GM18858 (cell line): ENCODE results near the gene EHD2.
"Not testable (repeated sequence)": the region's sequence is repeated elsewhere in the genome, so short reads cannot be mapped to it uniquely, and the experiment has no call there.

Source experiments
- ATAC-seq: cut with Tn5 transposase; IDR thresholded peaks from one replicate; pipeline ENCODE4 v1.9.1; 2021; ENCODE audit not compliant: unreplicated experiment

EHD2 gene

DNA sequence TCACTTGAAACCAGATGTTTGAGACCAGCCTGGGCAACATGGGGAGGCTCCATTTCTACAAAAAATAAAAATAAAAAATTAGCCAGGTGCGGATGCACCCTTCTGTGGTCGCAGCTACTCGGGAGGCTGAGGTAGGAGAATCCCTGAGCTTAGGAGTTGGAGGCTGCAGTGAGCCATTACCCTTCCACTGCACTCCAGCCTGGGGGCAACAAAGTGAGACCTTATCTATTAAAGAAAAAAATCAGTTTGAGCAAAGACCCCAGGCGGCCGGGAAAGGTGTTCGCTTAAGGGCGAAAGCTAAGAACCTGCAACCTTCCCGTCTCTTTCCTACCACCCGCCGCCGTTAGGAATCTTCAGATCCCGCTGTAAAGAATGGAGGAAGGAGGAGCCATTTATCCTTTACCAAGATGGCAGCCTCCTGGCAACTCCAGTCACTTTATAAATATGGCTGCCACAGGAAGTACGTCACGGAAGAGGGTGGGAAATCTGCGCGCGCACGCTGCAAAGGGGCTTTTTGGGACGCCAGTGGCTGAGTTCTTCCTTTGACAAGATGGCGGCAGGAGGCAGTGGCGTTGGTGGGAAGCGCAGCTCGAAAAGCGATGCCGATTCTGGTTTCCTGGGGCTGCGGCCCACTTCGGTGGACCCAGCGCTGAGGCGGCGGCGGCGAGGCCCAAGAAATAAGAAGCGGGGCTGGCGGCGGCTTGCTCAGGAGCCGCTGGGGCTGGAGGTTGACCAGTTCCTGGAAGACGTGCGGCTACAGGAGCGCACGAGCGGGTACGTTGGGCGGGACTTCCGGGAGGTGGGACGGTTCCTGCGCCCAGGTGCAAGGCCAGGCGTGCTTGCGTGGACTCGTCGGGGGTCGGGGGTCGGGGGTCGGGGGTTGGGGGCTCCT, 32.0 kb downstream of the EHD2 start, which contains the start of gene NOP53:
TSS of gene NOP53 (plus strand) at position 537 of the 892 bp plus-strand sequence. CDS start at position 551, 14 bp downstream.
- peak; percentile 44 for ATAC-seq

DNA sequence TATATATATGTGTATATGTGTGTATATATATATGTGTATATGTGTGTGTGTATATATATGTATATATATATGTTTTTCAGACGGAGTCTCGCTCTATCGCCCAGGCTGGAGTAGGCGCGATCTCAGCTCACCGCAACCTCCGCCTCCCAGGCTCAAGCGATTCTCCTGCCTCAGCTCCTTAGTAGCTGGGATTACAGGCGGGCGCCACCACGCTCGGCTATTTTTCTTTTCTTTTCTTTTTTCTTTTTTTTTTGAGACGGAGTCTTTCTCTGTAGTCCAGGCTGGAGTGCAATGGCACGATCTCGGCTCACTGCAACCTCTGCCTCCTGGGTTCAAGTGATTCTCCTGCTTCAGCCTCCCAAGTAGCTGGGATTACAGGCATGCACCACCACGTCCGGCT, 32.9 kb downstream of the EHD2 start:
- not testable (repeated sequence) for ATAC-seq

DNA sequence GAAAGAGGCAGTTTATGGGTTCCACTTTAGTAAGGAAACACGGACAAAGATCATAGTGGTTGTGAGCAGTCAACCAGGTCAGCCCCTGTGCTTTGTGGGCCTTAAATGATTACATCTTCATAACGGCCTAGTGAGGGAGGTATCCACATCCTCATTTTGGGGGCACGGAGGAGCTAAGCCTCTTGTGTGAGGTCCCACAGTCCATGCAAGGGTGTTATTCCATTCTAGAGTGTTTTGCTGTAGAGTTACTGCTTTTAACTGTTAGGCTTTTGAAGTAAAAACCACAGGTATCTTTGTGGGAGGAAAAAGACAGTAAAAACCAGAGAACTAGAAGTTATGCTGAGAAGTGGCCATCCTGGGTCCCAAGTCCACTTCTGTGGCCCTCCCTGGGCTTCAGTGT, 36.1 kb downstream of the EHD2 start:
- no peak for ATAC-seq

DNA sequence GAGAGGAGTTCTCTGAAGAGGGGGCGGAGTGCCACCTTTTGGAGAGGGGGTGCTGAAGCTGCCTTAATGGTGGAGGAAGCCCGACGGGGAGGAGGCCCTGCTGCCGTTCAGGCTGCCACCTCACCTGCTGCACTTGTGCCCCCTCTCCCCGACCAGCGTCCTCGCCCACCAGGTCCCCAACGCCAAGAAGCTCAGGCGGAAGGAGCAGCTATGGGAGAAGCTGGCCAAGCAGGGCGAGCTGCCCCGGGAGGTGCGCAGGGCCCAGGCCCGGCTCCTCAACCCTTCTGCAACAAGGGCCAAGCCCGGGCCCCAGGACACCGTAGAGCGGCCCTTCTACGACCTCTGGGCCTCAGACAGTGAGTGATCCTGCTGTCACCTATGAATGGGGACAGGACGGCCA, 37.5 kb downstream of the EHD2 start:
- ATAC-seq: no peak

GRCh38 chr19:47752440-47753211, 39.4 kb downstream of the EHD2 start:
- ATAC-seq: no peak

- no peak for ATAC-seq
Observed at GRCh38 chr19:47754206-47755064, 41.2 kb downstream of the EHD2 start.

DNA sequence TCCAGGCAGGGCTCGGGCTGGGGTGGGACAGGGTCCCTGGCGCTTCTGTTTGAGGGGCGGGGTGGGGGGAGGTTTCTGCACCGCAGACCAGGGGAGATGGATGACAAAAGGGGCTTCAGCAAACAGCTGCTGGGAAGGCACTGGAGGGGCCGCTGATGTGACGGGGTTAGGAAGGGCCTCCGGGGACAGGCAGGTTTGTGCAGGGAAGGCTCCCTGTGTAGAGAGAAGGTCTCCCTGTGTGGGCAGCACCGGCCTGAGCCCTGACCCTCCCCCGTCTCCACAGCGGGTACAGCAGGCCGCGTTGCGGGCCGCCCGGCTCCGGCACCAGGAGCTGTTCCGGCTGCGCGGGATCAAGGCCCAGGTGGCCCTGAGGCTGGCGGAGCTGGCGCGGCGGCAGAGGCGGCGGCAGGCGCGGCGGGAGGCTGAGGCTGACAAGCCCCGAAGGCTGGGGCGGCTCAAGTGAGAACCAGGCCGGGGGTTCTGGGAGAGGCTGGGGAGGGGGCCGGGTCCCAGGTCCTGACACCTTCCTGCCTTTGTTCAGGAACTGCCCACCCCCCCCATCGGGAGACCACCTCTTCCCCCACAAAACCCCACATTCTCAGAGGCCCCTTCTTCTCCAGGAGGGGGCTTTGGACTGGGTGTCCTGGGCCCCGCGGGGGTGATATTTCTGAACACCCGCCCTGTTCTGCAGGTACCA, 42.0 kb downstream of the EHD2 start:
- ATAC-seq: no peak

DNA sequence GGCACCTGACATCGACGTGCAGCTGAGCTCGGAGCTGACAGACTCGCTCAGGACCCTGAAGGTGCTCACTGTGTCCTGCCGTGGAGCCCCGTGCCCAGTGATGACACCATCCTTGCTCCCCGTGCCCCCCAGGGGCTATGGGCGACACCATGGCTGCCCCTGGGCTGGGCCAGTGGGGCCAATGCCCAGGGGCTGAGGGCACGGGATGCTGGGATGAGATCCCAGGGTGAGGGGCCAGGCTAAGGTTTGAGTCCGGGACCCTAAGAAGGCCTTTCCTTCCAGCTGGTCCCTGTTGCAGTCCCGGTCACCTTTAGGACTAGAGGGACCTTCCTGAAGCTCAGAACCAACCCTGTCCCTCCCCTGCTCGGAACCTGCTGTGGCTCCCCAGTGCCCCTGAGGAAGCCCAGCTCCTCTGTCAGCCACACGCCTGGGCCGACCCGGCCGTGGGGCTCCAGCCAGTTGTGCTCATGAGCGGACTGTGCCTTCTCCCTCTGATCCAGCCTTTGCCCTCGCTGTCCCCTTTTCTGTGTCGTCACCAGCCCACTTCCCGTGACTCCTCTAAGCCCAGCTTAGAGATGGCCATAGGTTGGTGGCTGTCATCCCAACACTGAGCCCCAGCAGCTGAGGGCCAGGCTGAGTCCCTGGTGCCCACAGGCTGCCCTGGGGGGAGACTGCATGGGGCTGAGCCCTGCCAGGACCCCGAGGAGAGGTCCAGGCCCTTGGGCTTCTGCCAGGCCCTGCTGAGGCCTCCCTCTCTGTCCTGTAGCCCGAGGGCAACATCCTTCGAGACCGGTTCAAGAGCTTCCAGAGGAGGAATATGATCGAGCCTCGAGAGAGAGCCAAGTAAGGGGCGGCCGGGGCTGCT, 42.8 kb downstream of the EHD2 start:
- ATAC-seq: no peak

DNA sequence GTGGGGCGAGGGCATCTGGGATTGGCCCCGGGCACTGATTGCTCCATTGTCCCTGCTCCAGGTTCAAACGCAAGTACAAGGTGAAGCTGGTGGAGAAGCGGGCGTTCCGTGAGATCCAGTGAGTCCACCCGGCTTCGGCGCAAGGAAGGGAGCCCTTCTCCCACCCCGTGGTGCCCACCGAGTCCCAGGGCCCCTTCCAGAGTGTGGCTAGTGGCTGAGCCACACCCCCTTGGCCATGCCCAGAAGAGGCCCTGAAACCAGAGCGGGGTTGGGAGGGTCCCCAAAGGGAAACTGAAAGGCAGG, 43.4 kb downstream of the EHD2 start:
- ATAC-seq: no peak

DNA sequence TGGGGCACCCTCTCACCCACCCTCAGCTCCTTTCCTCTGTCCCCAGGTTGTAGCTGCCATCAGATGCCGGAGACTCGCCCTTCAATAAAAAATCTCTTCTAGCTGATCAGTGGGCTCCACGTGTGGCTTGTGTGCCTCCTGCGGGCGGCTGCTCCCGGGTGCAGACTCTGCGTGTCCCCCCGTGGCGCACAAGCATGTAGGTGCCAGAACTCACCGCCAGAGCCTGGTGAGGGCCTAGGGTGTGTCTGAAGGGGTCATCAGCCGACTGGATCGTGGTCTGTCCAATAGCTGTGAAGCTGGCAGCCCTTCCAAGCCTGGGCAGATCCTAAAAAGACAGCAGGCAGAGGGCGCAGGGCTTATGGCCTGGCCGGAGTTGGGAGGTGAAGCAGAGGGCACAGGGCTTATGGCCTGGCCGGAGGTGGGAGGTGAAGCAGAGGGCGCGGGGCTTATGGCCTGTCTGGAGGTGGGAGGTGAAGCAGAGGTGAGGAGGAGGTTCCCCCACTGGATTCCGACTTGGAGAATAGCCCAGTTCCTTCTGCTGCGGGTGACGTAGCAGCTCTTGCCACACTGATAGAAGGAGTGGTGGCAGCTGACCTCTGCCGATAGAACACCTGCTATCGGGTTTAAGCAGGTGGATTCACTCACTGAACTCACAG, 43.9 kb downstream of the EHD2 start:
- no peak for ATAC-seq

DNA sequence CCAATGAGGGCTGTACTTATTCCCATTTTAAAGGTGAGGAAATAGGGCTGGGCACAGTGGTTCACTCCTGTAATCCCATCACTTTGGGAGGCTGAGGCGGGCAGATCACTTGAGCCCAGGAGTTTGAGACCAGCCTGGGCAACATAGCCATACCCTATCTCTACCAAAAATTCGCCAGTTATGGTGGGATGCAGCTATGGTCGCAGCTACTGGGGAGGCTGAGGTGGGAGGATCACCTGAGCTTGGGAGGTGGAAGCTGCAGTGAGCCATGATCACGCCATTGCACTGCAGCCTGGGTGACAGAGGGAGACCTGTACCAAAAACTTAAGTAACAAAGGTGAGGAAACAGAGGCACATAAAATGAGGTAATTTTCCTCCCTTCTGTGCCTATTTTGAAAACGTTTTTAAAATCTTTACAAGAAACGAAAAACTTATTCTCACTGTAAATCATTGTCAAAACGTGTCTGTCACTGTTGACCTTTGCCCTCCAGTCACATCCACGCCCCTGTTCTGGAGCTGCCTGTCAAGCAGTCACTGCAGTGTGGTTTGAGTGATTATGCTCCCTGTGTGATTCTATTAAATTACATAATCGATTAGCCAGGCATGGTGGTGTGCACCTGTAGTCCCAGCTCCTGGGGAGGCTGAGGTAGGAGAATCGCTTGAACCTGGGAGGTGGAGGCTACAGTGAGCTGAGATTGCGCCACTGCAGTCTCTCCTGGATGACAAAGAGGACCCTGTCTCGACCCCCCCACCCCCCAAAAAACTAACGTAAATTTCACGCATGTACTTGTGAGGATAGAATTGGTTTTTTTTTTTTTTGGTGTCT, 44.6 kb downstream of the EHD2 start:
- ATAC-seq: no peak

DNA sequence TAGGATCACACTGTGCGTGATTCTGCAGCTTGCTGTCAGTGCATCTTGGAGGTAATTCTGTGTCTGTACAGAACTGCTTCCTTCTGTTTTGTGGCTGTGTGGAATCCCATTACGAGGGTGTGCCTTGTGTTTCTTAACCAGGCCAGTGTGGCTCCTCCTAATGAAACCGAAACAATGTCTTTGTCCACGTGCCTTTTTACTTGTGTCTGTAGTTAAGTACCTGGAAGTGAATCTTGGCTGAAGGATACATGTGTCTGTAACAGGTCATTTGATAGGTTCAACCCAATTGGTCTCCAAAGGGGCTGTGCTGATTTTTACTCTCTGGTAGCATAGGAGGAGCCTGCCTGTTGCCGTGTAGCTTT, 45.2 kb downstream of the EHD2 start:
- no peak for ATAC-seq

DNA sequence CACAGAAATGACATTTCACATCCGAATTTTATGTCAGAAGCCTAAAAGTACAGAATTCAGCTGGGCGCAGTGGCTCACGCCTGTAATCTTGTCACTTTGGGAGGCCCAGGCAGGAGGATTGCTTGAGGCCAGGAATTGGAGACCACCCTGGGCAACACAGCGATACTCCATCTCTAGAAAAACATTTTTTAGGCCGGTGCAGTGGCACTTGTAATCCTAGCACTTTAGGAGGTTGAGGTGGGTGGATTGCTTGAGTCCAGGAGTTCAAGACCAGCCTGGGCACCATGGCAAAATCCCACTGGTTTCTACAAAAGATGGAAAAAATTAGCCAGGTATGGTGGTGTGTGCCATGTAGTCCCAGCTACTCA, 47.4 kb downstream of the EHD2 start:
- ATAC-seq: no peak

- no peak for ATAC-seq
Observed at GRCh38 chr19:47761566-47761965, 48.3 kb downstream of the EHD2 start.

GRCh38 chr19:47762151-47762550, 48.9 kb downstream of the EHD2 start:
- ATAC-seq: no peak

GRCh38 chr19:47762615-47763308, 49.5 kb downstream of the EHD2 start:
- no peak for ATAC-seq

GRCh38 chr19:47764705-47765104, 51.5 kb downstream of the EHD2 start:
- ATAC-seq: not testable (repeated sequence)
